ENCODE measurements around the gene SNHG17. TPM values are rescaled to one million over a fixed set of nuclear protein-coding genes. Genes with fewer than 3 reads are reported as not detected.

The SNHG17 gene
- total RNA-seq, 4 donors from 2014 or later, result 13.3 to 38.4 (median 18.7) TPM

GRCh38 chr20:38460040-38460623 is 25.0 kb upstream of the SNHG17 start:
- H3K27me3 ChIP-seq, result no peaks in the 10 kb centered on the region
- H3K4me3 ChIP-seq (replicated peaks in 1 of 3), result no peak overlapping the region
- no peaks in the 10 kb centered on the region for H3K36me3 ChIP-seq
- H3K9me3 ChIP-seq, result no peaks in the 10 kb centered on the region
- intact Hi-C loops (cut with DNase I), result no loop called here
- TF ChIP-seq CTCF (IDR thresholded peaks at IDR 0.05) (no peak), POLR2A (IDR thresholded peaks at IDR 0.05) (no peak)
- peak overlapping the region in 1 of 3 donors; percentile 42 for H3K27ac ChIP-seq
- peak; percentile 51 to 54 for DNase-seq
- WGBS, 2 donors, result 44 to 46% methylated on average over 5 of the region's 5 CpGs
- peaks cover 0 to 4% of the 10 kb centered on the region in 2 donors for H3K4me1 ChIP-seq

- no peaks in the 10 kb centered on the region for H3K9me3 ChIP-seq
- TF ChIP-seq POLR2A (IDR thresholded peaks at IDR 0.05), result no peak
- no peak for TF ChIP-seq CTCF (IDR thresholded peaks at IDR 0.05)
- no peaks in the 10 kb centered on the region for H3K27me3 ChIP-seq
- no peak overlapping the region for H3K4me3 ChIP-seq (replicated peaks in 1 of 3)
- intact Hi-C loops (cut with DNase I), result no loop called here
- H3K4me1 ChIP-seq, result peaks cover 0 to 4% of the 10 kb centered on the region in 2 donors
- DNase-seq, result no peak
- H3K27ac ChIP-seq, result no peak overlapping the region
- WGBS, 2 donors, result 95 to 98% methylated on average over 5 of the region's 5 CpGs
- H3K36me3 ChIP-seq, result no peaks in the 10 kb centered on the region
Observed at GRCh38 chr20:38458314-38458713, 23.2 kb upstream of the SNHG17 start.

GRCh38 chr20:38454556-38455473 is 19.7 kb upstream of the SNHG17 start:
- Histone ChIP-seq H3K9me3 (no peaks in the 10 kb centered on the region), H3K36me3 (peaks cover under 1 to 8% of the 10 kb centered on the region in 2 donors), H3K27ac (no peak overlapping the region), H3K4me3 (replicated peaks in 1 of 3) (no peak overlapping the region), H3K4me1 (peaks cover 0 to 2% of the 10 kb centered on the region in 2 donors), H3K27me3 (no peaks in the 10 kb centered on the region)
- WGBS, 2 donors, result 93 to 96% methylated on average over 13 of the region's 13 CpGs
- intact Hi-C loops (cut with DNase I), result no loop called here
- DNase-seq, result no peak
- TF ChIP-seq POLR2A (IDR thresholded peaks at IDR 0.05) (no peak), CTCF (IDR thresholded peaks at IDR 0.05) (no peak)

- DNase-seq, result no peak
- no peaks in the 10 kb centered on the region for H3K9me3 ChIP-seq
- intact Hi-C loops (cut with DNase I), result no loop called here
- no peak overlapping the region for H3K4me3 ChIP-seq (replicated peaks in 1 of 3)
- H3K27me3 ChIP-seq, result no peaks in the 10 kb centered on the region
- peaks cover 8 to 9% of the 10 kb centered on the region in 2 donors for H3K36me3 ChIP-seq
- TF ChIP-seq POLR2A (IDR thresholded peaks at IDR 0.05) (no peak), CTCF (IDR thresholded peaks at IDR 0.05) (no peak)
- H3K4me1 ChIP-seq, result no peaks in the 10 kb centered on the region
- WGBS, 2 donors, result 92 to 98% methylated on average over 2 of the region's 2 CpGs
- no peak overlapping the region for H3K27ac ChIP-seq
Observed at GRCh38 chr20:38453941-38454340, 18.8 kb upstream of the SNHG17 start.

Measured in thyroid gland (tissue), 4 donors.